ENCODE data around the gene AEN.

AEN gene

DNA sequence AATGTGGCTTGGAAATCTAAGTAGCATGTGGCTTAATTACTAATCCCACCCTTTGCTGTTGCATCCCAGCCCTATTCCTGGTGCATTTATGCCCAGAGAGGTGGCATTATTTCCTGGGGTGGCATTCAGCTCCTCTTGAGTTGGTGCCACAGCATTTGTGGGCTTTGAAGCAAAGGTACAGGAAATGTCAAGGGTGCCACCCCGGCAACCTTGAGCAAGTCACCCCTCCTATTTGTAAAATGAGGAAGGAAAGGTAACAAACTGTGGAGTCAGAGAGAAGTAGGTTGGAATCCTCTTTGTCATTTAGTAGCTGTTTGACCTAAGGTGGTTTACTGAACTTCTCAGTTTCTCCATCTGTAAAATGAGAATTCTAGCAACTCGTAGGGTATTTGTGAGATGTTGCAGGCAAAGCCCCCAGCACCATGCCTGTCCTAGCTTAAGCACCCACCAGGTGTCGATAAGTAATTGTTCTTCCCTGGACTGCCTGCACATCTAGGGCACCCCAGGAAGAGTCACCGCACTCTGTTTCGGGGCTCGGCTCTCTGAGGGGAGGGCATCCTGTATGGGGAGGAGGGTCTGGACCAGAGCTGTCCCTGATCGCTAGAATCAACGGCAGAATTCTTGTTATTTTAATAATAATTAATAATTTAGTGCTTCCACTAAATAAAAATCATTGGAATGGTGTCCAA is 34.8 kb downstream of the AEN start:
- no peaks in the 10 kb centered on the region for H3K36me3 ChIP-seq (ENCODE audit: insufficient read depth, low read length)
- no peak overlapping the region for H3K9ac ChIP-seq (ENCODE audit: low read depth, low read length)
- peaks cover 23% of the 10 kb centered on the region for H3K4me1 ChIP-seq (ENCODE audit: insufficient read depth, low read length)
- H3K9me3 ChIP-seq (ENCODE audit: control insufficient read depth, insufficient read depth, low read length) = no peaks in the 10 kb centered on the region

DNA sequence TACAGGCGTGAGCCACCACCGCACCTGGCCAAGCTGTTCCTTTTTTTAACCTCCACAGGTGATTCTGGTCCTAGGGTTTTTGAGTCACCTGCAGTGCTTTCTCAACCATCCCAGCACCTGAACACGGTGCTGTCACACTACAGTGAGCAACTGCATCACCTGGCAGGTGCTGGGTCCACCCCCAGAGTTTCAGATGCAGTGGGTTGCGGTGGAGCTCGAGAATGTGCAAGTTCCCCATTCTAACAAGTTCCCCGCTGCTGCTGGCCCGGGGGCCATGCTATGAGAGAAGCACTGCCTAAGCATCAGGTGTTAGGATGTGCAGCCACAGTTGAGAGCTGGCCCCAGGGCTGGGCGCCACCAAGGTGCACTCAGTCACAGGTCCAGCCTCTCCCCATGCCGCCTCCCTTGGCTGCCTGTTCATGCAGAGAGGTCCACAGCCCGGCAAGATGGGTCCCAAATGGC is 35.7 kb downstream of the AEN start:
- peaks cover 14% of the 10 kb centered on the region for H3K4me1 ChIP-seq (ENCODE audit: insufficient read depth, low read length)
- no peaks in the 10 kb centered on the region for H3K36me3 ChIP-seq (ENCODE audit: insufficient read depth, low read length)
- H3K9ac ChIP-seq (ENCODE audit: low read depth, low read length) = no peak overlapping the region
- no peaks in the 10 kb centered on the region for H3K9me3 ChIP-seq (ENCODE audit: control insufficient read depth, insufficient read depth, low read length)

DNA sequence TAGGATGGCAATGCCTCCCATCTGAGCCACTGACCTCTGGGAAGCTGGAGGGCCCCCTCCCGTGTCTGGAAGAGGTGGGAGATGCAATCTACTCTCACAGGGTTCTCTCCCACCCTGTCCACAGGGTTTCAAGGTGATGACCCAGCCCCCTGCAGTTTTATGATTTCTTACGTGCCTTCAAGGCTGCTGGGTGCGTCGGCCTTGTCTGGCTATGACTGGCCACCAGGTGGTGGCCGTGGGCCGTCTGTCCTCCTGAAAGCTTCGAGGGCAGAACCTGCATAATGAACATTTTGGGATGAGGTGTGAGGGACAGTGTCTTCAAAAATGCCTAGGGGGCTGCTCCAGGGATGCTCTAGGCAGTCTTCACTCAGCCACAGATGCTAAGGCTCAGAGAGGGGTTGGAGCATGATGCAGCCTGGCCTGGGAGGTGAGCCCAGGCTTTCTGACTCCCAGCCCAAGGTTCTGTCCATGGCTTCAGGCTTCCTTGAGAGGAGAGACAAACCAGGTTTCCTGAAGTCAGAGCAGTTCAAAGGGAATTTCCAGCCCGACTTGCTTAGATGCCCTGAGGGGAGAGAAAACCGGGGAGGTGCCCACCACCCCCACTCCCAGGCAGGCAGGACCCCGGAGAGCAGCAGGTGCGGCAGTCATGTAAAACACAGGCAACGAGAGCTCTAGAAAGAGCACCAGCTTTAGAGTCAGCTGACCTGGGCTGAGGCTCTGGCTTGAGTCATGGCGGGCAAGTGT is 36.4 kb downstream of the AEN start:
- Histone ChIP-seq H3K9ac (ENCODE audit: low read depth, low read length) (no peak overlapping the region), H3K4me1 (ENCODE audit: insufficient read depth, low read length) (peaks cover 14% of the 10 kb centered on the region), H3K36me3 (ENCODE audit: insufficient read depth, low read length) (no peaks in the 10 kb centered on the region), H3K9me3 (ENCODE audit: control insufficient read depth, insufficient read depth, low read length) (no peaks in the 10 kb centered on the region)

DNA sequence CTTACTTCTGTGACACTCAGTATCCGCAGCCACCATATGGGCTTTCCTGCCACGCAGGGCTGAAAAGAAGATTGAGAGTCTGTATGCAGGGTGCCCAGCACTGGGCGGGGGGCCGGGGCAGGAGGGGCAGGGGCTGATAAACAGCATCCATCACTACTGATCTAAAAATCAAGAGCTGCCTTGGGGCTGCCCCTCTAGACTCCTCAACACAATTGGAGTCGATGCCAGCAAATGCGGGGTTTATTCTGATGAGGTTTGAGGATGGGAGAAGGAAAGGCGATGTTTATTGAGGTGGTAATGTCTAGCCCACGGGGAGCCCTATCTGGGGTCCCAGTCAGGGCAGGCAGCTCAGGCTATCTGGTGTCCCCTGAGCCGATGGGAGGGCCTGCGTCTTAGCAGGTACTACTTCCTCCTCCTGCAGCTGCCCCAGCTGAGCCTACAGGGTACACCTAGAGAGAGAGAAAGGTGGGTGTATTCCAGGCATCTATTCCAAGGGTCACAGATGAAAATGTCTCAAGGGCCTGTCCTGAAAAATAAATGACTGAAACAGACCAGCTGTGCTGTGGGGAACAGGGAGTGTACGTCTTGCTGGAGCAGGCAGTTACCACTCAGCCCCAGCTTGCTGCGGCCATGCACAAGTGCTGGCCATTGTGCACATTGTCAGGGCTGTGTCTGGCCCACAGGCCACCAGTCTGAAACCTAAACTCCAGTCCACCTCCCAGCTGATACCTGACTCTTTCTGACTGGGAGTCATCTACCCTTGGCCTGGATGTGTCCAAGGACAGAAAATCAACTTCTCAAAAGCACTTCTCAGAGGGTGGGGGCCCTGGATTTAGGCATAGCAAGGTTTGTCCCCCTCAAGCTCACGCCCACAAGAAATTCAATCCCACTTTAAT is 37.2 kb downstream of the AEN start:
- H3K9ac ChIP-seq (ENCODE audit: low read depth, low read length) = no peak overlapping the region
- H3K36me3 ChIP-seq (ENCODE audit: insufficient read depth, low read length) = no peaks in the 10 kb centered on the region
- no peaks in the 10 kb centered on the region for H3K9me3 ChIP-seq (ENCODE audit: control insufficient read depth, insufficient read depth, low read length)
- peaks cover 9% of the 10 kb centered on the region for H3K4me1 ChIP-seq (ENCODE audit: insufficient read depth, low read length)

DNA sequence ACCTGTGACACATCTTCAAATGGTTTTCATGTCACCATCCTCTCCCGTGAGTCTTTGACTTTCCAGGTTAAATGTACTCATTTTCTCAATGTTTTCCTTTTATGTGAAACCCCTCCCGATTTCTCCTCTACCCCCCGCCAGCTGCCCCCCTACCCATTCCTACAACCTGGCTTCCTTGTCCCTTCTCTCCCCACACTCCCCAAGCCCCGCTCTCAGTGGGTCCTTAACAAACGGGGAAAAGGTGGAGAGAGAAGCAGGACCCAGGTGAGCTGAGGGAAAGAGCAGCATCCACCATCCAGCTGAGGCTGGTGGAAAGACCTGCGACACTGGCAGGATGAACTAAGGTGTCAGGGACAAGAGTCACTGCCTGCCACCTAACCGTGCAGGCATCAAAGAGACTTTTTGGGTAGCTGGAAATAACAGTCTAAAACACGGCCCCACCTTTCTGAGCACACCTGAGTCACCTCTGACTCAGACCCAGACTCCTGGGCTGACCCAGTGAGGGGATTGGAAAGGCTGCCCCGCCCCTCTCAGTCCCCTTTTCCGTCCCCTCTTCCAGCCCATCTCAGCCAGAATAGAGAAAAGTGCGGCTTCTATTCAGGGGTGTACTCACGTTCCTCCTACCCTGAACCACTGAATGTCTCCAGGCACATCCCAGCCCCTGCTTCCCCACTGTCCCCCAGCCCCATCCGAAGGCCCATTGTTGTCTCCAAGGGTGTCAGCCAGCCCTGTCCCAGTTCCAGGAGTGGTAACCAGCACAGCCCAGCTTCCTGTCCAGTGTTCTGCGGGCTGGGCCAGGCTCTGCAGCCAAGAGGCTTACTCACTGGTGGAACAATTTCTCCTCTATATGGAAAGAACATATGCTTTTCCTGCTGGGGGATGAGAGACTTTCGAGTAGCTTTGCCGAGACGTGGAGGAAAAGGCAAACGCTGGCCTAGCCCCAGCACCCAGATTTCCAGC is 38.1 kb downstream of the AEN start:
- no peaks in the 10 kb centered on the region for H3K9me3 ChIP-seq (ENCODE audit: control insufficient read depth, insufficient read depth, low read length)
- peaks cover 9% of the 10 kb centered on the region for H3K4me1 ChIP-seq (ENCODE audit: insufficient read depth, low read length)
- no peak overlapping the region for H3K9ac ChIP-seq (ENCODE audit: low read depth, low read length)
- H3K36me3 ChIP-seq (ENCODE audit: insufficient read depth, low read length) = no peaks in the 10 kb centered on the region

DNA sequence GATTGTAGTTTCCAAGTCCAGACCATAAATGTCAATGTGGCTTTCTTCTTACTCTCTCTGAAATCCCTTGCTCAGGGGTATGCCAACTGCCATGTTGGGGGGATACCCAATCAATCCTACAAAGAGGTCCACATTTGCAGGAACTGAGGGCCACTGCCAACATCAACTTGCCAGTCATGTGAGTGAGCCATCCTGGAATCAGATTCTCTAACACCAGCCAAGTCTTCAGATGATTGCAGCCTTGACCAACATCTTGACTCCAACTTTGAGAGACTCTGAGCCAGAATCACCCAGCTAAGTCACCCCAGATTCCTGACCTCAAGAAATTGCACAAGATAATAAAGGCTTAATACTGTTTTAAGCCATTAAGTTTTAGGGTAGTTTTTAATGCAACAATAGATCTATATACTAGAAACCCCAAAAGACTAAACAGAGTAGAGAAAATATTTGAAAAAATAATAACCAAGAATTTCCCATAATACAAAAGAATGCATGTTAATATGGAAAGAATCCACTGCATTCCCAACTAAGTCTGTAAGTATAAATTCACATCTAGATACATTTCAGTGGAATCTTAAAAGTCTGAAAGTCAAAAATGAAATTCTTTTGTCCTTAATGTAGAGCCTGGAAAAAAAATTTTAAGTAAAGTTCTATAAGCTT is 40.0 kb downstream of the AEN start:
- H3K9ac ChIP-seq (ENCODE audit: low read depth, low read length) = no peak overlapping the region
- H3K9me3 ChIP-seq (ENCODE audit: control insufficient read depth, insufficient read depth, low read length) = no peaks in the 10 kb centered on the region
- peaks cover 9% of the 10 kb centered on the region for H3K4me1 ChIP-seq (ENCODE audit: insufficient read depth, low read length)
- no peaks in the 10 kb centered on the region for H3K36me3 ChIP-seq (ENCODE audit: insufficient read depth, low read length)

DNA sequence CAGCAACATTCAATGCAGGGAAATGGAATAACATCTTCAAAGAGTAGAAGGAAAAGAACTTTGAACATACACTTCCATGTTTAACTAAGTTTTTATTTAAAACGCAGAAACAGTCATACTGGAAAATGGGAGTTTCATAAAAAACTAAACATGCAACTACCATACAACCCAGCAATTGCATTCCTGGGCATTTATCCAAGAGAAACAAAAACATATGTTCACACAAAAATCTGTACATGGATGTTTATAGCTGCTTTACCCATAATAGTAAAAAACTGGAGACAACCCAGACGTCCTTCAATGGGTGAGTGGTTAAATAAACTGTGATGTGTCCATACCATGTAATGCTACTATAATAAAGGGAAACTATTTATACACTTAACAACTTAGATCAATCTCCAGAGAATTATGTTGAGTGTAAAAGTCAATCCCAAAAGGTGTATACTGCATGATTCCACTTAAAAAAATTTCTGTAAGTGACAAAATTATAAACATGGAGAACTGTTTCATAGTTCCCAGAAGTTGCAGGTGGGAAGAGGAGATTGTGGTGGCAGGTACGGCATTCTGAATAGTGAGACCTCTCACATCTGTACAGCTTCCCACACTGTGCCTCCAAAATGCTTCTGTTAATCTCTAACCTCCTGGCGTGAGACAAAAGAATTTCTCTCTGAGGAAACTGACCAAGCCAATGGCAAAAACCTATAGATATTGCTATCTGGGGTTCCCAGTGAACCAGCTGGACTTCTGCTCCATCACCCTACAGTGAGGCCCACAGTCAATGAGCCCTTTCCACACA is 40.8 kb downstream of the AEN start:
- peaks cover 9% of the 10 kb centered on the region for H3K4me1 ChIP-seq (ENCODE audit: insufficient read depth, low read length)
- no peak overlapping the region for H3K9ac ChIP-seq (ENCODE audit: low read depth, low read length)
- H3K36me3 ChIP-seq (ENCODE audit: insufficient read depth, low read length) = no peaks in the 10 kb centered on the region
- H3K9me3 ChIP-seq (ENCODE audit: control insufficient read depth, insufficient read depth, low read length) = no peaks in the 10 kb centered on the region; the same call in 1 of the 2 replicates

DNA sequence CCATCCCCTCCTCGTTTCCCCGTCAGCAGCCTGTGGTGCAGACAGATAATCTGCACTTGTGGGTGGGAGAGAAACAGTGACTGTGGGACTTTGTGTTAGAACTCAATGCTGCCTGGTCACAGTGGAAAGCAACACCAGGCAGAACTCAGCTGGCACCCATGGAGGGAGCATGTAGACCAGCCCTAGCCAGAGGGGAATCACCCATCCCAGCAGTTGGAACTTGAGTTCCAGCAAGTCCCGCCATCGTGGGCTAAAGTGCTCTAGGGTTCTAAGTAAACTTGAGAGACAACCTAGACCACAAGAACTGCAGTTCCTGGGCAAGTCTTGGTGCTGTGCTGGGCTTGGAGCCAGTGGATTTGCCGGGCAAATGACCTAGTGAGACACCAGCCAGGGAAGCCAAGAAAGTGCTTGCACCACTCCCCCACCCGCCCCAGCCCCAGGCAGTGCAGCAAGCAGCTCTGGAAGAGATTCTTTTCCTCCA is 42.0 kb downstream of the AEN start:
- Histone ChIP-seq H3K4me1 (ENCODE audit: insufficient read depth, low read length) (peaks cover 9% of the 10 kb centered on the region), H3K9ac (ENCODE audit: low read depth, low read length) (no peak overlapping the region), H3K9me3 (ENCODE audit: control insufficient read depth, insufficient read depth, low read length) (no peaks in the 10 kb centered on the region; the same call in 1 of the 2 replicates), H3K36me3 (ENCODE audit: insufficient read depth, low read length) (no peaks in the 10 kb centered on the region)

DNA sequence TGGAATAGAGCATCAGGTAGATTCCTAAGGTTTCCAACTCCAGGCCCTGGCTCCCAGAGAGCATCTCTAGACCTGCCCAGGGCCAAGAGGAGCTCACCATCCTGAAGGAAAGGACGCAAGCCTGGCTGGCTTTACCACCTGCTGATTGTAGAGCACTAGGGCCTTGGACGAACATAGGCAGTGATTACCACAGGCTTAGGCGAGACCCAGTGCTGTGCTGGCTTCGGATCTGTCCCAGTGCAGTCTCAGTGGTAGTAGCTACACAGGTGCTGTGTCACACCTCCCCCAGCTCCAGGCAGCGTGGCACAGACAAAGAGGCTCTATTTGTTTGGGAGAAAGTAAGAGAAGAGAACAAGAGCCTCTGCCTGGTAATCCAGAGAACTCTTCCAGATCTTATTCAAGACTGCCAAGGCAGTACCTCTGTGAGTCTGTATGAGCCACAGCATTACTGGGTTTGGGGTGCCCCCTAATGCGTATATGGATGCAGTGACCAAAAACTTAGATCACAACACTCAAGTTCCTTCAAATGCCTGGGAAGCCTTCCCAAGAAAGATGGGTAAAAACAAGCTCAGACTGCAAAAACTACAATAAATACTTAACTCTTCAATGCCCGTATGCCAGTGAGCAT is 43.1 kb downstream of the AEN start:
- no peaks in the 10 kb centered on the region; the same call in 1 of the 2 replicates for H3K9me3 ChIP-seq (ENCODE audit: control insufficient read depth, insufficient read depth, low read length)
- H3K4me1 ChIP-seq (ENCODE audit: insufficient read depth, low read length) = peaks cover 3% of the 10 kb centered on the region; the same call in 1 of the 2 replicates
- no peak overlapping the region for H3K9ac ChIP-seq (ENCODE audit: low read depth, low read length)
- no peaks in the 10 kb centered on the region for H3K36me3 ChIP-seq (ENCODE audit: insufficient read depth, low read length)

DNA sequence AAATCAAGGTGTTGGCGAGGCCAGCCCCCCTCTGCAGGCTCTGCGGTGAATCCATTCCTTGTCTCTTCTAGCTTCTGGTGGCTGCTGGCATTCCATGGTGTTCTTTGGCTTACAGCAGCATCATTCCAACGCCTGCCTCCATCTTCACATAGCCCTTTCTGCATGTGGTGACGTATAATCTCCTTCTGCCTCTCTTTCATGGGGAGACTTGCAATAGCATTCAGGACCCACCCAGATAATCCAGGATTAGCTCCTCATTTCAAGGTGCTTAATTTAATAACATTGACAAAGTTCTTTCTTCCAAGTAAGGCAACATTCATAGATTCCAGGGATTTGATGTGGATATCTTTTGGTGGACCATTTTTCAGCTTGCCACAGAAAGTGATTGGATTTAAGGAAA is 53.5 kb downstream of the AEN start:
- H3K4me1 ChIP-seq (ENCODE audit: insufficient read depth, low read length) = no peaks in the 10 kb centered on the region
- no peaks in the 10 kb centered on the region for H3K36me3 ChIP-seq (ENCODE audit: insufficient read depth, low read length)
- H3K9me3 ChIP-seq (ENCODE audit: control insufficient read depth, insufficient read depth, low read length) = no peaks in the 10 kb centered on the region
- H3K9ac ChIP-seq (ENCODE audit: low read depth, low read length) = no peak overlapping the region

DNA sequence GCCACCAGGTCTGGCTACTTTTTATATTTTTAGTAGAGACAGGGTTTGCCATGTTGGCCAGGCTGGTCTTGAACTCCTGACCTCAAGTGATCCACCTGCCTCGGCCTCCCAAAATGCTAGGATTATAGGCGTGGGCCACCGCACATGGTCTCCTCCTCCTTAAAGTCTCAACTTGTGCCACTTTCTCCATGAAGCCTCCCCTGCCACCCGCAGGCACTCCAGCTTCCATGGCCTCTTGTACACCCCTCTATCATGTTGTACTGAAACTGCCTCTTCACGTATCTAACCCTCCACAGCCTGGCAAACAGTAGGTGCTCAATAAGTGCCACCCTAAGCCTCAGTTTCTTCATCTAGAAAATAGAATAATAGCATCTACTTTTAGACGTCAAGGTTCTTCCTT is 57.6 kb downstream of the AEN start:
- no peaks in the 10 kb centered on the region for H3K36me3 ChIP-seq (ENCODE audit: insufficient read depth, low read length)

DNA sequence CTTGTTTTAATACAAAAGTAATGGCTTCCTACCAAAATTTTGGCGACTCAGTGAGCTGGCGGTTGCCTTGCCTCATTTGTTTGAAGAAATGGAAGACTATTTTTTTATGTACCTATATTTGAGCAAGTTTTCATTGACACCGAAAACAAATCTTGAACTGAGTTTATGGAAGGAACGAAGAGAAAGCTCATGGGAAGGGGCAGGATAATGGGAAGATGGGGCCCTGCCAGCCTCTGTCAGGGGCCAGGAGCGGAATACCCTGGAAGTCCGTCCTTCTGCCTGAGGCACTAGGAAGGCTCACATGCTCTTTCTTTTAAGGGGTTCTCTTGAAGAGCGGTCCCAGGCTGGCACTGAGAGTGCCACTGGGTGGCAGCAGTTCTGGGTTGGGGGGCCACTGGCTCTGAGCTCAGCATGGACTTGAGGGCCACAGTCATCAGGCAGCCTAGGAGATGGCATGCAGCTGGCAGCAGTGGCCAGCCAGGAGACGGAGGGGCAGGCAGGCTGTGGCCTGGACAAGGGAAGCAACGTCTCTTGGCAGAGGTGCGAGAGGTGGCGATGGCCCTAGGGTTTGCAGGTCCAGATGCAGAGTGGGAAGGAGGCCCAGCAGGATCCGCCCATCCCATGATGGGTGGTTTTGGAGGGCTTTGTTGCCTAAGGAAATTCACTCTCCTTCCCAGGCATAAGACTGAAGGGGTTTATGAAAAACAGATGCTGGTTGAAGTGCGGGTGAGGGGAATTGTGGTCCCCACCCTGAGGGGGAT is 59.3 kb downstream of the AEN start:
- Histone ChIP-seq H3K9ac (ENCODE audit: low read depth, low read length) (no peak overlapping the region), H3K9me3 (ENCODE audit: control insufficient read depth, insufficient read depth, low read length) (no peaks in the 10 kb centered on the region), H3K4me1 (ENCODE audit: insufficient read depth, low read length) (no peaks in the 10 kb centered on the region), H3K36me3 (ENCODE audit: insufficient read depth, low read length) (no peaks in the 10 kb centered on the region)

More for the DNA sequence above, 57.6 kb downstream of the AEN start:
- Histone ChIP-seq H3K9ac (ENCODE audit: low read depth, low read length) (no peak overlapping the region), H3K9me3 (ENCODE audit: control insufficient read depth, insufficient read depth, low read length) (no peaks in the 10 kb centered on the region), H3K4me1 (ENCODE audit: insufficient read depth, low read length) (no peaks in the 10 kb centered on the region)

Data from ES-I3 (cell line).